HG02642 (cell line): ENCODE data around the gene DHCR24.

ENCODE experiments used
- ATAC-seq: cut with Tn5 transposase; IDR thresholded peaks from one replicate; pipeline ENCODE4 v1.9.1; 2021; ENCODE audit warnings: mild to moderate bottlenecking; ENCODE audit not compliant: unreplicated experiment, poor library complexity

The DHCR24 gene

GRCh38 chr1:54866801-54867716 is 19.9 kb downstream of the DHCR24 start:
- no peak for ATAC-seq

- ATAC-seq: no peak
These were observed 21.5 kb downstream of the DHCR24 start for GRCh38 chr1:54865238-54866073.

- ATAC-seq: no peak
These were observed 22.4 kb downstream of the DHCR24 start for GRCh38 chr1:54864460-54865208.

GRCh38 chr1:54863267-54863665 is 23.7 kb downstream of the DHCR24 start:
- no peak for ATAC-seq

- ATAC-seq: no peak
These were observed 25.8 kb downstream of the DHCR24 start for GRCh38 chr1:54861070-54861761.

GRCh38 chr1:54859700-54860391 is 27.1 kb downstream of the DHCR24 start:
- no peak for ATAC-seq

GRCh38 chr1:54857746-54858561 is 29.0 kb downstream of the DHCR24 start:
- ATAC-seq: no peak

- no peak for ATAC-seq
These were observed 29.9 kb downstream of the DHCR24 start for GRCh38 chr1:54857141-54857540.

GRCh38 chr1:54854381-54855020 is 32.5 kb downstream of the DHCR24 start:
- ATAC-seq: no peak

GRCh38 chr1:54853793-54854370 is 33.1 kb downstream of the DHCR24 start:
- ATAC-seq: no peak

GRCh38 chr1:54853096-54853792 is 33.8 kb downstream of the DHCR24 start:
- no peak for ATAC-seq

- no peak for ATAC-seq
These were observed 35.0 kb downstream of the DHCR24 start for GRCh38 chr1:54851936-54852524.

- ATAC-seq: no peak
These were observed 35.6 kb downstream of the DHCR24 start for GRCh38 chr1:54851406-54851805.

- no peak for ATAC-seq
These were observed 36.3 kb downstream of the DHCR24 start for GRCh38 chr1:54850737-54851136.

- no peak for ATAC-seq
These were observed 36.8 kb downstream of the DHCR24 start for GRCh38 chr1:54850069-54850730.
